Measurements from ENCODE around the gene SF3B2. TPM values are rescaled to one million over a fixed set of nuclear protein-coding genes. Genes with fewer than 3 reads are reported as not detected.

SF3B2 gene
- total RNA-seq, 1 donor from 2014 or later, result 216 TPM

- no peak overlapping the region for H3K27ac Mint-ChIP-seq
- no peaks in the 10 kb centered on the region for H3K27me3 Mint-ChIP-seq
- H3K4me1 Mint-ChIP-seq (ENCODE audit: low read depth), result peaks cover 26% of the 10 kb centered on the region
- no peaks in the 10 kb centered on the region for H3K9me3 Mint-ChIP-seq (ENCODE audit: low read depth)
- no peak for TF ChIP-seq CTCF (IDR thresholded peaks at IDR 0.05; ENCODE audit: unreplicated experiment)
- no peak for DNase-seq (ENCODE audit: low spot score, unreplicated experiment)
- H3K4me3 Mint-ChIP-seq (ENCODE audit: low read depth), result no peak overlapping the region
- H3K36me3 Mint-ChIP-seq (ENCODE audit: insufficient read depth), result peaks cover 25% of the 10 kb centered on the region
Observed at GRCh38 chr11:66055021-66055420, 2.9 kb downstream of the SF3B2 start.

- Mint-ChIP-seq H3K36me3 (ENCODE audit: insufficient read depth) (peaks cover 32% of the 10 kb centered on the region), H3K4me1 (ENCODE audit: low read depth) (peaks cover 15% of the 10 kb centered on the region), H3K27me3 (no peaks in the 10 kb centered on the region), H3K4me3 (ENCODE audit: low read depth) (no peak overlapping the region), H3K27ac (no peak overlapping the region), H3K9me3 (ENCODE audit: low read depth) (no peaks in the 10 kb centered on the region)
- no peak for DNase-seq (ENCODE audit: low spot score, unreplicated experiment)
- no peak for TF ChIP-seq CTCF (IDR thresholded peaks at IDR 0.05; ENCODE audit: unreplicated experiment)
Observed at GRCh38 chr11:66056501-66056900, 4.3 kb downstream of the SF3B2 start.

- Mint-ChIP-seq H3K36me3 (ENCODE audit: insufficient read depth) (peaks cover 43% of the 10 kb centered on the region), H3K4me3 (ENCODE audit: low read depth) (no peak overlapping the region), H3K27ac (no peak overlapping the region), H3K9me3 (ENCODE audit: low read depth) (no peaks in the 10 kb centered on the region), H3K4me1 (ENCODE audit: low read depth) (no peaks in the 10 kb centered on the region), H3K27me3 (no peaks in the 10 kb centered on the region)
- no peak for TF ChIP-seq CTCF (IDR thresholded peaks at IDR 0.05; ENCODE audit: unreplicated experiment)
- DNase-seq (ENCODE audit: low spot score, unreplicated experiment), result no peak
Observed at GRCh38 chr11:66059966-66060680, 8.0 kb downstream of the SF3B2 start.

GRCh38 chr11:66061268-66061667 lies 9.1 kb downstream of the SF3B2 start:
- Mint-ChIP-seq H3K4me1 (ENCODE audit: low read depth) (no peaks in the 10 kb centered on the region), H3K36me3 (ENCODE audit: insufficient read depth) (peaks cover 45% of the 10 kb centered on the region), H3K4me3 (ENCODE audit: low read depth) (no peak overlapping the region), H3K9me3 (ENCODE audit: low read depth) (no peaks in the 10 kb centered on the region), H3K27ac (no peak overlapping the region), H3K27me3 (no peaks in the 10 kb centered on the region)
- TF ChIP-seq CTCF (IDR thresholded peaks at IDR 0.05; ENCODE audit: unreplicated experiment), result no peak
- no peak for DNase-seq (ENCODE audit: low spot score, unreplicated experiment)

- no peak for TF ChIP-seq CTCF (IDR thresholded peaks at IDR 0.05; ENCODE audit: unreplicated experiment)
- Mint-ChIP-seq H3K4me3 (ENCODE audit: low read depth) (no peak overlapping the region), H3K27ac (no peak overlapping the region), H3K36me3 (ENCODE audit: insufficient read depth) (peaks cover 50% of the 10 kb centered on the region), H3K4me1 (ENCODE audit: low read depth) (no peaks in the 10 kb centered on the region), H3K9me3 (ENCODE audit: low read depth) (no peaks in the 10 kb centered on the region), H3K27me3 (no peaks in the 10 kb centered on the region)
- no peak for DNase-seq (ENCODE audit: low spot score, unreplicated experiment)
Observed at GRCh38 chr11:66062408-66062807, 10.2 kb downstream of the SF3B2 start.
